H9 (cell line): ENCODE data around the gene PLXNA2. TPM values are rescaled to one million over a fixed set of nuclear protein-coding genes. Genes with fewer than 3 reads are reported as not detected.

ENCODE experiments used
- DNase-seq: peaks from one replicate; pipeline ENCODE4 v3.0.0-alpha.2; 2017
- H2AFZ ChIP-seq: one replicate; pipeline ENCODE4 v1.6.1; 2013; ENCODE audit warnings: mild to moderate bottlenecking, low read length, control low read depth, moderate library complexity
- H2AK5ac ChIP-seq: 2 replicates; pipeline ENCODE4 v1.6.1; 2013; ENCODE audit warnings: low read length, control low read depth, mixed read lengths; ENCODE audit not compliant: insufficient read length
- H2BK120ac ChIP-seq: one replicate; pipeline ENCODE4 v1.6.1; 2013; ENCODE audit warnings: low read depth, mild to moderate bottlenecking, low read length, control low read depth, inconsistent platforms; ENCODE audit not compliant: poor library complexity, severe bottlenecking
- H2BK12ac ChIP-seq: 2 replicates; pipeline ENCODE4 v1.6.1; 2013; ENCODE audit warnings: low read length, control low read depth, mixed read lengths, low read depth; ENCODE audit not compliant: insufficient read length
- H2BK15ac ChIP-seq: 2 replicates; pipeline ENCODE4 v1.6.1; 2013; ENCODE audit warnings: low read depth, low read length, control low read depth
- H2BK20ac ChIP-seq: one replicate; pipeline ENCODE4 v1.6.1; 2013; ENCODE audit warnings: low read depth, mild to moderate bottlenecking, low read length, control low read depth, inconsistent platforms; ENCODE audit not compliant: poor library complexity, severe bottlenecking
- H2BK5ac ChIP-seq: 2 replicates; pipeline ENCODE4 v1.6.1; 2013; ENCODE audit warnings: low read length, control low read depth, mixed read lengths; ENCODE audit not compliant: insufficient read length
- H3K14ac ChIP-seq: 2 replicates; pipeline ENCODE4 v1.6.1; 2013; ENCODE audit warnings: low read length, control low read depth; ENCODE audit not compliant: insufficient read depth
- H3K18ac ChIP-seq: 2 replicates; pipeline ENCODE4 v1.6.1; 2013; ENCODE audit warnings: low read depth, mild to moderate bottlenecking, mixed read lengths, low read length, control low read depth; ENCODE audit not compliant: insufficient read length
- H3K23ac ChIP-seq: 2 replicates; pipeline ENCODE4 v1.6.1; 2013; ENCODE audit warnings: low read length, control low read depth, mixed read lengths, low read depth; ENCODE audit not compliant: insufficient read length
- H3K23me2 ChIP-seq: 2 replicates; pipeline ENCODE4 v1.6.1; 2013; ENCODE audit warnings: low read depth, mild to moderate bottlenecking, mixed read lengths, low read length, control low read depth; ENCODE audit not compliant: insufficient read length, poor library complexity, severe bottlenecking
- H3K27ac ChIP-seq: 2 replicates; pipeline ENCODE4 v1.5.1; 2013; ENCODE audit warnings: low read length, control low read depth, mixed read lengths, low read depth; ENCODE audit not compliant: insufficient read length
- H3K27me3 ChIP-seq: 2 replicates; pipeline ENCODE4 v1.6.1; 2013; ENCODE audit warnings: low read length, control low read depth, inconsistent platforms; ENCODE audit not compliant: insufficient read depth
- H3K4ac ChIP-seq: 2 replicates; pipeline ENCODE4 v1.6.1; 2013; ENCODE audit warnings: low read depth, mild to moderate bottlenecking, control low read depth, inconsistent platforms, low read length, moderate library complexity
- H3K4me1 ChIP-seq: 2 replicates; pipeline ENCODE4 v1.6.1; 2013; ENCODE audit warnings: low read length, control low read depth, inconsistent platforms; ENCODE audit not compliant: insufficient read depth
- H3K4me2 ChIP-seq: 2 replicates; pipeline ENCODE4 v1.6.1; 2013; ENCODE audit warnings: low read length, control low read depth, mixed read lengths; ENCODE audit not compliant: insufficient read length, insufficient read depth
- H3K56ac ChIP-seq: 2 replicates; pipeline ENCODE4 v1.6.1; 2013; ENCODE audit warnings: low read depth, mild to moderate bottlenecking, mixed read lengths, low read length, control low read depth; ENCODE audit not compliant: insufficient read length
- H3K79me1 ChIP-seq: 2 replicates; pipeline ENCODE4 v1.6.1; 2013; ENCODE audit warnings: low read depth, mild to moderate bottlenecking, moderate library complexity, low read length, control low read depth, inconsistent platforms; ENCODE audit not compliant: insufficient read depth, poor library complexity, severe bottlenecking
- H3K79me2 ChIP-seq: 2 replicates; pipeline ENCODE4 v1.6.1; 2013; ENCODE audit warnings: low read length, control low read depth, inconsistent platforms; ENCODE audit not compliant: insufficient read depth
- H3K9ac ChIP-seq: 2 replicates; pipeline ENCODE4 v1.6.1; 2013; ENCODE audit warnings: low read length, control low read depth, mixed read lengths; ENCODE audit not compliant: insufficient read length; ENCODE audit errors: extremely low read depth
- H3K9me3 ChIP-seq: one replicate; pipeline ENCODE4 v1.6.1; 2013; ENCODE audit warnings: low read depth, low read length, inconsistent platforms; ENCODE audit not compliant: control insufficient read depth
- H3T11ph ChIP-seq: one replicate; pipeline ENCODE4 v1.6.1; 2013; ENCODE audit warnings: mild to moderate bottlenecking, low read length, control low read depth, inconsistent platforms
- H4K20me1 ChIP-seq: one replicate; pipeline ENCODE4 v1.6.1; 2013; ENCODE audit not compliant: control insufficient read depth, insufficient read length, insufficient read depth
- H4K5ac ChIP-seq: 2 replicates; pipeline ENCODE4 v1.6.1; 2013; ENCODE audit warnings: low read depth, mild to moderate bottlenecking, mixed read lengths, low read length, control low read depth; ENCODE audit not compliant: insufficient read length
- H4K8ac ChIP-seq: replicated peaks from 2 replicates; pipeline ENCODE4 v1.6.1; 2013; ENCODE audit warnings: low read length, control low read depth, mixed read lengths, low read depth; ENCODE audit not compliant: insufficient read length
- H4K91ac ChIP-seq: 2 replicates; pipeline ENCODE4 v1.6.1; 2013; ENCODE audit warnings: low read depth, mild to moderate bottlenecking, moderate library complexity, mixed read lengths, low read length, control low read depth; ENCODE audit not compliant: insufficient read length
- H3K27ac Mint-ChIP-seq, 3 experiments: 2 replicates in 2 of 3; 3 replicates in 1 of 3; pipeline ENCODE4 v1.8.0; 2020 to 2021; ENCODE audit warnings: mixed read lengths in 3 of 3, mild to moderate bottlenecking in 1 of 3, moderate library complexity in 1 of 3
- H3K27me3 Mint-ChIP-seq: 2 replicates; pipeline ENCODE4 v1.8.0; 2021; ENCODE audit warnings: low read depth, mild to moderate bottlenecking, moderate library complexity, mixed read lengths
- H3K36me3 Mint-ChIP-seq, 3 experiments: 2 replicates in 2 of 3; 3 replicates in 1 of 3; pipeline ENCODE4 v1.8.0; 2020 to 2021; ENCODE audit warnings: low read depth in 3 of 3, mixed read lengths in 3 of 3; ENCODE audit not compliant: insufficient read depth in 1 of 3
- H3K4me1 Mint-ChIP-seq, 2 experiments: 2 replicates each; pipeline ENCODE4 v1.8.0; 2020; ENCODE audit warnings: mixed read lengths in 2 of 2
- H3K4me3 Mint-ChIP-seq, 2 experiments: 2 replicates in 1 of 2; 3 replicates in 1 of 2; pipeline ENCODE4 v1.8.0; 2020 to 2021; ENCODE audit warnings: mild to moderate bottlenecking in 2 of 2, mixed read lengths in 2 of 2, moderate library complexity in 1 of 2
- H3K9me3 Mint-ChIP-seq, 2 experiments: 2 replicates in 1 of 2; 3 replicates in 1 of 2; pipeline ENCODE4 v1.8.0; 2020; ENCODE audit warnings: mild to moderate bottlenecking in 2 of 2, mixed read lengths in 2 of 2, moderate library complexity in 1 of 2
- CTCF ChIP-seq: fragments of 200-600 bp; sonication (generic); conservative IDR thresholded peaks from 3 replicates; pipeline ENCODE4 v1.8.0; 2021; ENCODE audit warnings: antibody characterized with exemption, mild to moderate bottlenecking
- WGBS: extraction: QIAGEN DNeasy Blood & Tissue Kit; methylation state at CpG from one replicate; pipeline ENCODE4 v1.1.7; 2013; ENCODE audit warnings: missing lambda C conversion rate, low lambda C conversion rate, mixed read lengths; ENCODE audit not compliant: insufficient read length; ENCODE audit errors: extremely low coverage; 5-methylcytosine and 5-hydroxymethylcytosine counted together
- total RNA-seq: library from RNA; stranded (reverse); gene quantifications from 2 replicates; pipeline ENCODE4 v1.2.1, GENCODE V29; 2021

PLXNA2 gene
- total RNA-seq, 1 experiment from 2014 or later: 0.57 TPM

DNA sequence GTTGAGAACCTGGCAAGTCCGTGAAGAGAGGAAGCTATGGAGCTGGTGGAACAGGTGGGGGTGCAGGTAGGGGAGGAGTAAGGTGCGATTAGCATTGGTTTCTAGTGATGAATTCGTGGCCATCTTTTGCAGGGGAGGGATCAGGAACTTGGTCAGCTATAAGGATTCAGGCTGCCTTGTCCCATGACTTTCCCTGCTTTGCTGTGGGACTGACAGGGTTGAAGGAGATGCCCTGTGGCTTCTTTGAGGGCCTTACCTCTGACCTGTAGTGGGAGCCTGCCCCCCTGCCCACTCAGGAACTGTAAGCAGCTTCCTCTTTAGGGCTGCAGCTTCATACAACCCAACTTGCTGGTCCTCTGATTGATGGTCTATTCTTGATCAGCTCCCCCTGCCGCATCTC lies 248.6 kb downstream of the PLXNA2 start:
- Histone ChIP-seq H3K9ac (no peak overlapping the region), H4K5ac (no peak overlapping the region), H3K27ac (no peak overlapping the region), H3K56ac (no peak overlapping the region), H2AFZ (no peak overlapping the region), H3K4me1 (peaks cover 2% of the 10 kb centered on the region; the same call in 1 of the 2 replicates), H2BK20ac (no peak overlapping the region), H2BK12ac (no peak overlapping the region), H3K14ac (no peak overlapping the region), H3K18ac (no peak overlapping the region), H2BK5ac (no peak overlapping the region), H2AK5ac (no peak overlapping the region), H3K79me1 (no peaks in the 10 kb centered on the region), H3K23me2 (no peaks in the 10 kb centered on the region), H4K91ac (no peak overlapping the region), H2BK120ac (no peak overlapping the region), H3K23ac (no peak overlapping the region), H4K20me1 (peaks cover 2% of the 10 kb centered on the region), H3K4me2 (no peak overlapping the region), H3K79me2 (no peaks in the 10 kb centered on the region), H2BK15ac (no peak overlapping the region), H4K8ac (no peak overlapping the region), H3K9me3 (no peaks in the 10 kb centered on the region), H3T11ph (no peak overlapping the region), H3K27me3 (no peaks in the 10 kb centered on the region), H3K4ac (no peak overlapping the region)
- TF ChIP-seq CTCF: no peak
- Mint-ChIP-seq H3K4me1 (peaks cover 26 to 28% of the 10 kb centered on the region in 2 experiments), H3K27ac (no peak overlapping the region), H3K9me3 (peaks cover 0 to 7% of the 10 kb centered on the region in 2 experiments; a peak in 2 of 5 replicates), H3K27me3 (peaks cover 11% of the 10 kb centered on the region), H3K4me3 (no peak overlapping the region), H3K36me3 (peaks cover 0 to 4% (median 0%) of the 10 kb centered on the region in 3 experiments; a peak in 1 of 7 replicates)
- no peak for DNase-seq
- no CpG with 5 or more reads among the region's 4 CpGs for WGBS
